Suprapubic skin (tissue), 4 donors: Measurements from ENCODE around the gene INCENP. TPM values are rescaled to one million over a fixed set of nuclear protein-coding genes. Genes with fewer than 3 reads are reported as not detected.
"Not testable (repeated sequence)": the region's sequence is repeated elsewhere in the genome, so short reads cannot be mapped to it uniquely, and the experiment has no call there.

ENCODE experiments used
- DNase-seq, 2 donors: peaks; one replicate each; pipeline ENCODE4 v3.0.0-alpha.2; 2019; ENCODE audit warnings: low spot score in 2 of 2
- H3K27ac ChIP-seq: fragments of 200-600 bp; sonication (generic); one replicate; pipeline ENCODE4 v1.5.1; 2019
- H3K27me3 ChIP-seq: fragments of 200-600 bp; sonication (generic); one replicate; pipeline ENCODE4 v1.5.1; 2019
- H3K36me3 ChIP-seq: fragments of 200-600 bp; sonication (generic); one replicate; pipeline ENCODE4 v1.5.1; 2019
- H3K4me1 ChIP-seq: fragments of 200-600 bp; sonication (generic); one replicate; pipeline ENCODE4 v1.5.1; 2019
- H3K4me3 ChIP-seq: fragments of 200-600 bp; sonication (generic); one replicate; pipeline ENCODE4 v1.5.1; 2019; ENCODE audit warnings: mild to moderate bottlenecking
- H3K9me3 ChIP-seq: fragments of 200-600 bp; sonication (generic); one replicate; pipeline ENCODE4 v1.5.1; 2019
- CTCF ChIP-seq, 2 donors: fragments of 200-600 bp in 1 of 2; fragments of 450-650 bp in 1 of 2; sonication (generic) in 1 of 2; IDR thresholded peaks; one replicate each; pipeline ENCODE4 v1.5.1; 2016 to 2019; ENCODE audit warnings: antibody characterized with exemption in 2 of 2, mild to moderate bottlenecking in 1 of 2, moderate library complexity in 1 of 2
- EP300 ChIP-seq: sonication (generic); formaldehyde crosslinking; IDR thresholded peaks from one replicate; pipeline ENCODE4 v1.6.1; 2017; ENCODE audit warnings: antibody characterized with exemption
- POLR2A ChIP-seq, 2 donors: fragments of 450-650 bp; IDR thresholded peaks; one replicate each; pipeline ENCODE4 v1.6.1; 2017; ENCODE audit warnings: antibody characterized with exemption in 2 of 2, mild to moderate bottlenecking in 2 of 2, moderate library complexity in 2 of 2
- POLR2AphosphoS5 ChIP-seq, 3 donors: sonication (generic); formaldehyde crosslinking; IDR thresholded peaks; one replicate each; pipeline ENCODE4 v1.6.1; 2017; ENCODE audit warnings: antibody characterized with exemption in 3 of 3
- WGBS: methylation state at CpG from one replicate; pipeline ENCODE4 v1.1.5; 2018; 5-methylcytosine and 5-hydroxymethylcytosine counted together
- total RNA-seq, 4 donors: library from RNA; depleted of rRNA; stranded (reverse); fragments of >200 nt; gene quantifications; one replicate each; pipeline ENCODE4 v1.1.0, GENCODE V29; 2016

The INCENP gene
- total RNA-seq = 10 to 100 TPM; 31.6 to 52.4 (median 33.9) TPM

GRCh38 chr11:62123669-62124185 lies at the start of gene INCENP:
INCENP (plus strand) TSS chr11:62124011; CDS start chr11:62128162, 4,151 bp downstream.
- WGBS = under 1% methylated on average over 22 of the region's 39 CpGs
- Histone ChIP-seq H3K27me3 (no peaks in the 10 kb centered on the region), H3K4me3 (peak within 1 kb of the TSS; percentile 68), H3K4me1 (peaks cover 22% of the 10 kb centered on the region), H3K27ac (no peak within 1 kb of the TSS), H3K36me3 (peaks cover 8% of the 10 kb centered on the region), H3K9me3 (no peaks in the 10 kb centered on the region)
- TF ChIP-seq EP300 = no peak
- no peak for TF ChIP-seq CTCF (IDR thresholded peaks at IDR 0.05)
- TF ChIP-seq POLR2AphosphoS5 (IDR thresholded peaks at IDR 0.05) = no peak
- TF ChIP-seq POLR2A (IDR thresholded peaks at IDR 0.05) = no peak
- peak; percentile 97 to 98 for DNase-seq

- Histone ChIP-seq H3K27me3 (no peaks in the 10 kb centered on the region), H3K4me1 (no peaks in the 10 kb centered on the region), H3K4me3 (no peak overlapping the region), H3K36me3 (no peaks in the 10 kb centered on the region), H3K9me3 (no peaks in the 10 kb centered on the region), H3K27ac (no peak overlapping the region)
- DNase-seq = no peak
- TF ChIP-seq POLR2AphosphoS5 (IDR thresholded peaks at IDR 0.05) (no peak), EP300 (no peak), CTCF (IDR thresholded peaks at IDR 0.05) (no peak), POLR2A (IDR thresholded peaks at IDR 0.05) (no peak)
- 94% methylated on average over 2 of the region's 2 CpGs for WGBS
These were observed 48.4 kb upstream of the INCENP start for GRCh38 chr11:62075438-62075837.

GRCh38 chr11:62077132-62077531 lies 46.7 kb upstream of the INCENP start:
- Histone ChIP-seq H3K36me3 (no peaks in the 10 kb centered on the region), H3K27ac (no peak overlapping the region), H3K9me3 (no peaks in the 10 kb centered on the region), H3K4me3 (no peak overlapping the region), H3K27me3 (no peaks in the 10 kb centered on the region), H3K4me1 (peaks cover 7% of the 10 kb centered on the region)
- no peak for DNase-seq
- TF ChIP-seq POLR2A (IDR thresholded peaks at IDR 0.05) (no peak), POLR2AphosphoS5 (IDR thresholded peaks at IDR 0.05) (no peak), EP300 (no peak), CTCF (IDR thresholded peaks at IDR 0.05) (no peak)
- WGBS = 84% methylated on average over 3 of the region's 3 CpGs

GRCh38 chr11:62081378-62082291 lies 42.2 kb upstream of the INCENP start:
- 13% methylated on average over 16 of the region's 16 CpGs for WGBS
- Histone ChIP-seq H3K4me1 (peaks cover 8% of the 10 kb centered on the region), H3K9me3 (no peaks in the 10 kb centered on the region), H3K27ac (no peak overlapping the region), H3K36me3 (no peaks in the 10 kb centered on the region), H3K27me3 (no peaks in the 10 kb centered on the region), H3K4me3 (no peak overlapping the region)
- peak; percentile 87 to 91 for DNase-seq
- TF ChIP-seq EP300 = no peak
- TF ChIP-seq CTCF (IDR thresholded peaks at IDR 0.05) = peak; percentile 83 to 88
- no peak for TF ChIP-seq POLR2AphosphoS5 (IDR thresholded peaks at IDR 0.05)
- TF ChIP-seq POLR2A (IDR thresholded peaks at IDR 0.05) = no peak

- TF ChIP-seq POLR2A (IDR thresholded peaks at IDR 0.05) (no peak), EP300 (no peak), CTCF (IDR thresholded peaks at IDR 0.05) (no peak), POLR2AphosphoS5 (IDR thresholded peaks at IDR 0.05) (no peak)
- Histone ChIP-seq H3K4me3 (no peak overlapping the region), H3K36me3 (no peaks in the 10 kb centered on the region), H3K9me3 (no peaks in the 10 kb centered on the region), H3K27ac (no peak overlapping the region), H3K27me3 (no peaks in the 10 kb centered on the region), H3K4me1 (peaks cover 8% of the 10 kb centered on the region)
- DNase-seq = no peak
- 32% methylated on average over 7 of the region's 7 CpGs for WGBS
These were observed 41.5 kb upstream of the INCENP start for GRCh38 chr11:62082292-62082657.

- not testable (repeated sequence) for H3K27me3 ChIP-seq, H3K4me1 ChIP-seq, H3K4me3 ChIP-seq, H3K9me3 ChIP-seq, H3K36me3 ChIP-seq, H3K27ac ChIP-seq
- WGBS = 89% methylated on average over 6 of the region's 6 CpGs
- DNase-seq = peak in 1 of 2 donors; percentile 4
These were observed 39.0 kb upstream of the INCENP start for GRCh38 chr11:62084801-62085200.
